Left cardiac atrium (tissue), 4 donors: ENCODE results near the gene C1orf35. TPM values are rescaled to one million over a fixed set of nuclear protein-coding genes. Genes with fewer than 3 reads are reported as not detected.
A peak's percentile ranks its signal among the peaks of the same experiment; 100 is the strongest.

Experiments
- ATAC-seq, 2 donors: fragments of 200-7000 bp; cut with Tn5 transposase; one replicate each; pipeline ENCODE4 v1.9.1; 2020; ENCODE audit warnings: mild to moderate bottlenecking in 2 of 2, moderate library complexity in 2 of 2
- DNase-seq: peaks from one replicate; pipeline ENCODE4 v3.0.0-alpha.2; 2020
- intact Hi-C, 2 donors: fragments of 100-400 bp; cut with DNase I; formaldehyde crosslinking; loops; one replicate each; pipeline versions ENCODE4 v1.14.1 to v1.15.1; 2022 to 2023
- total RNA-seq, 2 donors: library from RNA; stranded (reverse); fragmentation: NEBNext Ultra II Directional; extraction: Animal tissue kit (Norgen Biotek cat#: 25700); gene quantifications; one replicate each; pipeline ENCODE4 v1.2.1, GENCODE V29; 2021
- donor health status: DM: no; HTN: yes; CAD: no.
- donor health status: DM: no; HTN: yes; CAD: no; lungs with severe emphysema.
- donor health status: DM: yes; HTN: yes; CAD: no.
- donor health status: Dilated cardiomyopathy.

C1orf35 gene
- total RNA-seq, 2 donors from 2014 or later = 7.7 to 8.0 TPM

GRCh38 chr1:228084325-228084724 lies 18.8 kb downstream of the C1orf35 start:
- DNase-seq = peak; percentile 12
- no peak for ATAC-seq
- intact Hi-C loops = no loop called here

GRCh38 chr1:228083871-228084278 lies 19.2 kb downstream of the C1orf35 start:
- peak; percentile 52 for DNase-seq
- peak in 1 of 2 donors; percentile 1 for ATAC-seq
- intact Hi-C loops = no loop called here

- intact Hi-C loops = no loop called here
- DNase-seq (peak; percentile 74), ATAC-seq (peak; percentile 28 to 40)
These were observed 19.9 kb downstream of the C1orf35 start for GRCh38 chr1:228082918-228083870.

GRCh38 chr1:228082214-228082917 lies 20.8 kb downstream of the C1orf35 start, which contains the start of gene ARF1:
TSS of gene ARF1 (plus strand) at chr1:228082708. CDS start at chr1:228097115, 14,407 bp downstream.
- intact Hi-C loops = no loop called here
- peak; percentile 90 to 96 for ATAC-seq
- DNase-seq = peak; percentile 93

GRCh38 chr1:228081578-228082213 lies 21.4 kb downstream of the C1orf35 start:
- peak; percentile 30 for DNase-seq
- ATAC-seq = peak in 1 of 2 donors; percentile 0

GRCh38 chr1:228081144-228081543 lies 22.0 kb downstream of the C1orf35 start:
- intact Hi-C loops = no loop called here
- DNase-seq = no peak

More at GRCh38 chr1:228081578-228082213, 21.4 kb downstream of the C1orf35 start:
- intact Hi-C loops = no loop called here

GRCh38 chr1:228079601-228080263 lies 23.4 kb downstream of the C1orf35 start:
- intact Hi-C loops = loop anchor here in 1 of 2 donors (10.0 kb wide), 1 partner anchor 315 kb away; no protein-coding TSS in a partner anchor
- ATAC-seq (no peak), DNase-seq (peak; percentile 19)

More at GRCh38 chr1:228081144-228081543, 22.0 kb downstream of the C1orf35 start:
- no peak for ATAC-seq

- ATAC-seq (no peak), DNase-seq (peak; percentile 11)
- intact Hi-C loops = loop anchor here in 1 of 2 donors (10.0 kb wide), 1 partner anchor 314 kb away; no protein-coding TSS in a partner anchor
These were observed 24.1 kb downstream of the C1orf35 start for GRCh38 chr1:228079013-228079412.

GRCh38 chr1:228077565-228078330 lies 25.4 kb downstream of the C1orf35 start:
- ATAC-seq (no peak), DNase-seq (peak; percentile 13)
- intact Hi-C loops = loop anchor here in 1 of 2 donors (10.0 kb wide), 1 partner anchor 313 kb away; no protein-coding TSS in a partner anchor

GRCh38 chr1:228076796-228077430 lies 26.2 kb downstream of the C1orf35 start:
- DNase-seq (peak; percentile 16), ATAC-seq (no peak)
- intact Hi-C loops = loop anchor here in 1 of 2 donors (10.0 kb wide), 1 partner anchor 312 kb away; no protein-coding TSS in a partner anchor

GRCh38 chr1:228075801-228076271 lies 27.3 kb downstream of the C1orf35 start:
- intact Hi-C loops = loop anchor here in 1 of 2 donors (10.0 kb wide), 1 partner anchor 311 kb away; no protein-coding TSS in a partner anchor
- DNase-seq = peak; percentile 11
- no peak for ATAC-seq

- DNase-seq = peak; percentile 29
- intact Hi-C loops = loop anchor here in 1 of 2 donors (10.0 kb wide), 1 partner anchor 310 kb away; no protein-coding TSS in a partner anchor
- ATAC-seq = peak in 1 of 2 donors; percentile 4
These were observed 28.0 kb downstream of the C1orf35 start for GRCh38 chr1:228074954-228075730.

GRCh38 chr1:228073857-228074545 lies 29.1 kb downstream of the C1orf35 start:
- ATAC-seq (peak in 1 of 2 donors; percentile 4), DNase-seq (no peak)
- intact Hi-C loops = loop anchor here in 1 of 2 donors (10.0 kb wide), 1 partner anchor 309 kb away; no protein-coding TSS in a partner anchor

GRCh38 chr1:228073061-228073856 lies 29.9 kb downstream of the C1orf35 start:
- DNase-seq = peak; percentile 13
- intact Hi-C loops = loop anchor here in 1 of 2 donors (10.0 kb wide), 1 partner anchor 308 kb away; no protein-coding TSS in a partner anchor
- no peak for ATAC-seq
